SH-SY5Y (cell line): Measurements from ENCODE around the gene ATP10B.

ENCODE experiments used
- GATA2 ChIP-seq: IDR thresholded peaks from 2 replicates; pipeline ENCODE4 v1.6.1; 2011; ENCODE audit warnings: mild to moderate bottlenecking, low read depth, low read length
- GATA3 ChIP-seq: IDR thresholded peaks from 2 replicates; pipeline ENCODE4 v1.6.1; 2011; ENCODE audit warnings: low read depth, mild to moderate bottlenecking, low read length, moderate library complexity

ATP10B gene

DNA sequence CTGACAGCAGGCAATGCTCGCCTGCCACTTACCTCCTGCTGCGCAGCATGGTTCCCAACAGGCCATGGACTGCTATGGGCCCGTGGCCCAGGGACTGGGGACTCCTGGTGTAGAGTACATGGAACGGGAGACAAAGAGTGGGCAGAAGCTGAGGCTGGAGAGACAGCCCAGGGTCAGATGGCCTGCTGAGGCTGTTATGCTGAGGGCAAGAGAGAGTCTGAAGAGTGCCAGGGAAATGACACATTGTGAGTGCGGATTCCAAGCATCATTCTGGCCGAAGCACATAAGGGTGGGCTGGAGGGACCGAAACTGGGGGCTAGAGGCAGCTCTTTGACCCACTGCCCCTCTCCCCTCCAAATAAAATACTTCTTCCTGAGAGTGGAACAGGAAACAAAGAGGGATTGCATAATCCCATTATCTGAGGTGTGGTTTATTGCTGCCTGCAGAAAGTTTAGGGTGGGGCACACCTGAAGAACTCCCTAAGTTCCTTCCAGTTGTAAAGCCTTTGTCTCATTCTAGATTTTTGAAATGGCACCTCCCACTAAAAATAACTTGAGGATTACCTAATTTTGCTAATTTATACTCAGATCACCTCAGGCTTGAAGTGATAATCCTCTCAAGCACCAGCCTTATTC, 158.1 kb downstream of the ATP10B start:
- no peak for TF ChIP-seq GATA2
- TF ChIP-seq GATA3, result no peak

DNA sequence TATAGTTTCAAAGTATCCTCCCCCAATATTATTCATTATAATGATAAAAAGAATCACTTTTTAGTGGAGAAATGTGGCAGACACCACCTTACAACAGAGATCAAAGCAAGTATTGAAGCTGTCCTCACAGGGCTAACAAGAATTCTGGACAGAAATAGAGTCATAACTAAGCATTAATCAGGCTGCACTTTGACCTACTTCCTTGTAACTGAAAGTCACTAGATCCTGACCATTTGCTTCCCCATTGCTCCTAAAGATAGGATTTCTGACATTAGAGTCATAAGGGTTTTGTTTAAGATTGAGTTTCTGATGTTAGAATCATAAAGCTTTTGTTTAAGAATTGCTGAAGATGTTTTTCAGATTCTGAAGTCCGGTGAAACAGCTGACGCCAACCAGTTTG, 159.7 kb downstream of the ATP10B start:
- TF ChIP-seq GATA3, result no peak
- TF ChIP-seq GATA2, result no peak

DNA sequence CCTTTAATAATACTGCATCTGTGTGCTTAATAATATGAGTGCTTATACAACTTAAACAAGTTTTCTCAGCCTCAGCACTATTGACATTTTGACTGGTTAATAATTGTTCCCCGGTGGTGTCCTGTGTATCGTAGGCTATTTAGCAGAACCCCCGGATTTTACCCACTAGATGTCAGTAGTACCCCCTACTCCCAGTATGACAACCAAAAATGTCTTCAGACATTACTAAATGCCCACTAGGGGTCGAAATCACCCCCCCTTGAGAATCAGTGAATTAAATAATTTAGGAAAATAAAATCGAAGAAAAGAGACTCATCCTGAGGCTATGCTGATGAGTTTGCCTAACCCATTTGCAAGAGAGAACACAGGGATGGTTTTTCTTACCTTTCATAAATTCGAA, 166.3 kb downstream of the ATP10B start:
- TF ChIP-seq GATA3 (no peak), GATA2 (no peak)

- no peak for TF ChIP-seq GATA3
- no peak for TF ChIP-seq GATA2
Measured at GRCh38 chr5:160685219-160685618, 166.8 kb downstream of the ATP10B start.

GRCh38 chr5:160679567-160680309, 172.3 kb downstream of the ATP10B start:
- TF ChIP-seq GATA2 (no peak), GATA3 (no peak)

- TF ChIP-seq GATA2, result no peak
- no peak for TF ChIP-seq GATA3
Measured at GRCh38 chr5:160675988-160676387, 176.0 kb downstream of the ATP10B start.

DNA sequence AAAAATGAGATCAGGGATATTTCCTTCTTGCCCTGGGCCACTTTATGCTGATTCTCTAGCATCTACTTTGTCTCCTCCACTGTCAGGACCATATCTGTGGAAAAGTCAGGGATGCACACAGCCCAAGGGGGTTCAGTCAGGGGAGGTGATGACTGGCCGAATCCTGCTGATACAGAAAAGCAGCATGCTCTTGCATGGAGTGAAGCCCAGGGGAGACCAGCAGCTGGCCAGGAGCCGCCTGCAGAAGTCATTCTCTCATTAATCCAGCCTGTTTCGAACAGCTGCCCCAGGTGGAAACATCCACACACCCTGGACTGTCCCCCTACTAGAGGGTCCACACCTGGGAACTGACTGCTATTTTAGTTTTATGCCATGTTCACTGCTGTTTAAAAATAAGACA, 177.1 kb downstream of the ATP10B start:
- TF ChIP-seq GATA2 (no peak), GATA3 (no peak)

DNA sequence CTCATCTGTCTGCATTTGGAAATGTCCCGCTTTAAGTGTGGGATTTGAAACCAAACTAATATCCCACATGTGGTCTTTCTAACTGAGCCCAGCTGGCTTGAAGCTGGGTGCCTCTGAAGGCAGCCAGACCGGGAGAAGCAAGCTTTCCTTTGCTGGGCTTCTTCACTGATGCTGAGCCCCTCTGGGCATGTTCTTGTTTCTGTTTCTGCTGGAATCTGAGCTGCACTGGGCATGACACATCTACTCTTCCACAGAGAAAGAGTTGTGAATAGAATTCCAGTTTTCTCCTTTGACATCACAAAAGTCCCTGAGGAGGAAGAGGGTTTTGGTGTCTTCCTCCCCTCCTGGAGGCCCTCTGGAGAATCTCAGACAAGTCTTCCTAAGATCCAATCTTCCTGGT, 179.5 kb downstream of the ATP10B start:
- TF ChIP-seq GATA3 (no peak), GATA2 (no peak)

GRCh38 chr5:160668356-160668755, 183.7 kb downstream of the ATP10B start:
- TF ChIP-seq GATA2 (no peak), GATA3 (no peak)

DNA sequence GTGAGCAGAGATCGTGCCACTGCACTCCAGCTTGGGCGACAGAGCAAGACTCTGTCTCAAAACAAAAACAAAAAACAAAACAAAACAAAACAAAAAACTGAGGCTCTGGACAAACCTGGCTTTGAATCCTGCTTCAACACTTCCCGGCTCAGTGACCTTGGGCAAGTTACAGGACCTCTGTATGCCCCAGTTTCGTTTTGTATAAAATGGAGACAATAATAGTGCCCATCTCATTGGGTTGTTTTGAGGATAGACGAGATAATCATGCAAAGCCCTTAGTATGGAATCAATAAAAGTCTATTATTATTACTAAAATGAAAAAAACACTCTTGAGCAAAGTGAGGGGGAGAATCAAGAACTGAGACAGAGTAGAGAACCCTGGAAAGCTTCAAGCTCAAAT, 184.9 kb downstream of the ATP10B start:
- TF ChIP-seq GATA2 (no peak), GATA3 (no peak)

DNA sequence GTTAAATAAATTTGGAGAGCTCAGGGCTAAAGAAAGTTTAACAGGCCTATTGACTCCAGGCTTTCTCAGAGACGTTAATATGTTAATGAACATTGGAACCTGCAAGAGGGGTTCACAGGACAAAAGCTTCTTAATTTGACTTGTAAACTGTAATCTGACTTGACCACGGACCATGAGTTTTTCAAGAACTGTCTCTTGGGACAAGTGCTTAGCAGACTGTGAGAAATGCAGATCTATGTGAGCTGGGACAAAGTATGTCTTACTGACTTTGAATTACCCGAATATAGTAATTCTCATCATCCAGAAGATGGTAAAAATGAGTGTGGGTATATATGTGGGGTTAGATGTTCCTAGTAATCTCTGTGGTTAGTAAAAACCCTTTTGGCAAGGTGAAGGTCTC, 186.6 kb downstream of the ATP10B start:
- TF ChIP-seq GATA2 (no peak), GATA3 (no peak)

GRCh38 chr5:160660132-160660531, 191.9 kb downstream of the ATP10B start:
- no peak for TF ChIP-seq GATA2
- no peak for TF ChIP-seq GATA3

DNA sequence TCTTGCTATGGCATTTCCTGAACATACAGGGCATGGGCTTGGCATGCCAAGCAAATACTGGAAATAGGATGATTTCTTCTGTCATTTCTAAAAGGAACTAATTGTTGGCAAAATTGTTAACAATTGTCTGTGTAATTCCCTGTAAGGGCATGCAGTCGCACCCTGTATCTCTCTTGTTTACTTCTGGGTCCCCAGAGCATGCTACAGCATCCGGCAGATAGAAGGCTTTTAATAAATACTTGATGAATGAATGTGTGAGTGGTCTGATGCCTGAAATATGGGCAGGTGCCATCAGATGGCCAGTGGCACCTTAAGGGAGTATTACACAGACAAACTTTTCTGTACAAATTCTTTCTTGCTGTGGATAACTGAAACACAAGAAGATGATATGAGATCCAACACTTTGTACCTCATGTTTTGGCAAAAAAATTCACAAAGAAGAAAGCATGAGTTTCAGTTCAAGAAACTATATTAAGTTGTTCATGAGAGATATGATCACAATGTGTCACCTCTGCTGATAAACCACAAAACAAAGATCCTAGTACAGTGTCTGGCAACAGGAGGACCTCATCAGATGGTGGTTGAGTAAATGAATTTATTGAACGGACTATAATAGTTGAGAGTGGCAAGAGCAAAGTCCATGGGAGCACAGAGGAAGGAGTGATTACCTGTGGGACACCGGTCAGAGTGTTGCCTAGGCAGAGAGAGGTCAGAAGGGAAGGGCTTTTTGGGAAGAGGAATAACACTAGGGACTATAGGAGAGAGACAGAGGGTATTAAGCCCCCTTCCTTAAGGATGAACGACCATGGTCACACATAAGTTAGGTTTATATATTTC, 194.2 kb downstream of the ATP10B start:
- TF ChIP-seq GATA2 (no peak), GATA3 (no peak)

DNA sequence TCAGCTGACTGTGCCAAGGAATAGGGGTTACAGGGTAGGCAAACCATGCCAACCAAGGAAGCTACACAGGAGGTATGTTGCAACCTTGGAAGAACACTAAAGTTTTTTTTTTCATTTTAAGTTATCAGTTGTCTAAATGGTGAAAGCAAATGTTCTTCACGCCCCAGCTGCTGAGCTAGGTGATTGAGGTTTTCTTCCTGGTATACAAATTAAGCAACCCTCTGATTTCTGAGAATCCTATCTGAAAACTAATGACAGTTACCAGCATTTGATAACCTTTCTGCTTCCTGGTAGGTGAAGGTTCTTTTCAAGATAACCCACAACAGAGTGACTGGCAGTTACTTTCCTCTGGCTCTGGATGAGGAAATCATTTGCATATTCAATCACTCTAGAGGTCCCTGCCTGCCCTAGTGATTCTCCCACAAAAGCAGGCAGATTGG, 194.9 kb downstream of the ATP10B start:
- TF ChIP-seq GATA2, result no peak
- no peak for TF ChIP-seq GATA3

- TF ChIP-seq GATA2 (no peak), GATA3 (no peak)
Measured at GRCh38 chr5:160655717-160656116, 196.3 kb downstream of the ATP10B start.
